Forelimb muscle (tissue), 1 donor: Measurements from ENCODE around the gene CAMTA1. TPM values are rescaled to one million over a fixed set of nuclear protein-coding genes. Genes with fewer than 3 reads are reported as not detected.

Experiments used
- DNase-seq: peaks from one replicate; pipeline ENCODE4 v3.0.0-alpha.2; 2013; ENCODE audit warnings: low read depth
- polyA plus RNA-seq: library from polyadenylated mRNA; unstranded; fragments of 120-200 nt; gene quantifications from one replicate; pipeline ENCODE4 v1.2.1, GENCODE V29; 2013; ENCODE audit not compliant: insufficient read length

Gene CAMTA1
- polyA plus RNA-seq, 1 donor = 43.5 TPM

DNA sequence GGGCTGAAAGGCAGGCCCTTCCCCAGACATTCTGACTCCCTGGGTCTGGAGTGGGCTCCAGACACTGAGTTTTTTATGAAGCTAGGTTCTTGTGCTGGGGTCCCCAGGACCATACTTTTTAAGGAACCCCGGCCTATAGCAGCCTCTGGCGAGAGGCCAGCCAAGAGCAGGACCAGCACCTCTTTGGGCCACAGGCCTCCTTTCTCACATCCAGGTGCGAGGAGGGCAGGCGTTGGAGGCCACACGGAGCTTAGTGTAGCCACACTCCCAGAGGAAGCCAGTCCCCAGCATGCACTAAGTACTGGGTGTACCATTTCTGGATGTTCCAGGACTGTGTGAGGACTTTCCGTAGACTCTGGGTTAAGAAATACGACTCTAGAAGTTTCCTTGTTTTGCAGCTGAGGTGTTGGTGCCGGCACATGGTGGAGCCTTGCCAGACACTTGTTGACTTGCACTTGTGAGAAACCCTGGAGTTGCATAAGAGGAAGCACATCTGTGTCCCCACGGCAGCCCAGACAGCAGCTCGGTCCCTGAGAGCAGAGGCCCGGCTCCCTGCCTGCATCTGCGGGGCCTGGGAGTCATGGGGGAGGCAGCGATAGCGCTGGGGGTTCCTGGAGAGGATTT is 863.6 kb downstream of the CAMTA1 start:
- no peak for DNase-seq

DNA sequence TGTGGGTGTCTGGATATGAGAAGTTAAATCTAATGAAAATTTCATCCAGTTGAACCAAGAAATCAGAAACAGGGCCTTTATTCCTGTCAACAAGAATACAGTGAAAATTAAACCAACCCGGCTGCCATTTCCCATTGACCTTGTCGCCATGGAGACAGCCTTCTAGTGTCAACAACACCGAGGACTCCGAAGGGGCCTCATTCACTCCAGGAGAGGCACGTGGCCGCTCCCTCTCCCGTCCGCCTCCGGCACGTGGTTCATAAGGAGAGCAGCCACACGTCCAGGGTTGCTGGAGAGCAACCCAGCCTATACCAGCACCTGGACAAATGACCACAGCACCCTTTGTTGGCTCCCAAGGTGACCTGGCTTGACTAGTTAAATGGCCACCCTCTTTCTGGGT is 865.5 kb downstream of the CAMTA1 start:
- no peak for DNase-seq

DNA sequence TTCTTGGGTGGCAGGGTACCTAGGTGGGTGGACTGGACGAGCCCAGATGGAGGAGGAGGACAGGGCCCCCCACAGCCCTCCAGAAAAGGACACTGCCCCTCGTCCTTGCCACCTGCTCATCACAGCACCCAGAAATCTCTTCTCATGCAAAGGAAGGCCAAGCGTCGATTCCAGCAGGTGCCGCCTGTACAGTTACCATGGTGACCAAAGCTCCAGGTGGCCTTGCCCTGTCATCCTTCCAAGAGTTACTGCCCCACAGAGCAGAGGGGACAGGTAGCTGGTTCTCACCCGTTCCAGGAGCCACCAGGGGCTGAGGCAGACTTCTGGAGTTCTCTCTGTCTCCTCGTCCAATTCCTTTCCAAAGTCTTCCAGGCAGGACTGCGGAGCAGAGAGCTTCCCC is 865.9 kb downstream of the CAMTA1 start:
- no peak for DNase-seq

DNA sequence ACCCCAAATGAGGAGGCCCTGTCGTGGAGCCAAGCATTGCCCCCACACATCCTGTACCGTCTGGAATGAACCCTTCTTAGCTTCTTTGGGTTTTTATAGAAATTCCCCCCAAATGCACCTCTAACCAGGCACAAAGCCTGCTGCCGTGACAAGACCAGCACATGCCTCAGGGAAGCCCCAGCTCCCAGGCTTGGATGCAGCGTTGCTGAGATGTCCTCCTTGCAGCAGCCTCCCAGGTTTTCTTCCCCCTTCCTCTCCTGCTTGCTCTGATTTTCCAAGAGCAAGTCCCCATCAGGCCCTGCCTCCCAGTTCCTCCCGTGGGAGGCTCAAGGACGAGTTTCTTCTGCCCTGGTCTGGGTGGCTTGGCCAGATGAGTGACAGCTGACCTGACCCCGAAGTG is 866.8 kb downstream of the CAMTA1 start:
- DNase-seq = no peak

DNA sequence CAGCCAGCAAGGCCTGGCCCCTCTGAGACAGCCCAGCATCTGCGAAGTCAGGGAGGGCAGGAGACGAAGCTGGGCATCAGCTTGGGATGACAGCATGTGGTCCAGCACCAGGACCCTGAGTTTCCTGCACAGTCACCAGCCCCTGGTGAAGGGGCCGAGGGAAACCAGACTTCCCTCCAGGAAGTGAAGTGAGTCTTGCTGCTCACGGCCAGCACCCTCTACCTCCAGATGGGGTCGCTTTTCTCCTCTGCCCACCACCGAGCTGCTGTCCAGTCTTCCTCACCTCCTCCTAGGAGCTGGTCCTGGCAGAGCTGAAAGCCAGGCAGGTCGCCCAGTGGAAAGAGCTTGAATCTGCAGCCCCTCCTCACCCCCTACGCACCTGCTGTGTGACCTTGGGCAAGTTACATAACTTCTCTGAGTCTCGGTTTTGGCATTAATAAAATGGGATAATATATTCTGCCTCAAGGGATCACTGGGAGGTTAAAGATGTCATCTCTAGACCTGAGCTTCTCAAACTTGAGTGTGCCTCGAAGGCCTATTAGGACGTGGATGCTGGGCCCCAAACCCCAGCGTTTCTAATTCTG is 867.4 kb downstream of the CAMTA1 start:
- no peak for DNase-seq

DNA sequence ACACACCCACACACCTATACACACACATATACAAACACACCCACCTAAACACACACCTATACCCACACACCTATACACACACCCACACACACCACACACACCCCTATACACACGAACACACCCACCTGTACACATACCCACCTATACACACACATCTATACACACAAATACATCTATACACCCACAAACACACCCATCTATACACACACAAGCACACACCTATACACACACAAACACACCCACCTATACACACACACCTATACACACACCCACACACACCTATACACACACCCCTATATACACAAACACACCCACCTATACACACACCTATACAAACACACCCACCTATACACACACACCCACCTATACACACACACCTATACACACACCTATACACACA is 869.5 kb downstream of the CAMTA1 start:
- DNase-seq = no peak

DNA sequence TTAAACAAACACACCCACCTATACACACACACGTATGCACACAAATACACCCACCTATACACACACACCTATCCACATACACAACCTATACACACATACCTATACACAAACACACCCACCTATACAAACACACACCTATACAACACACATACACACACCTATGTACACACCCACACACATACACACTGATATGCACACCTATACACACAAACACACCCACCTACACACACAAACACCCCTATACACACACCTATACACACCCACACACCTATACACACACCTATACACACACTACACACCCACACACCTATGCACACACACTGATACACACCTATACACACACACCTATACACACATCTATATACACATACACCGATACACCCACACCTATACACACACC is 870.1 kb downstream of the CAMTA1 start:
- DNase-seq = no peak

DNA sequence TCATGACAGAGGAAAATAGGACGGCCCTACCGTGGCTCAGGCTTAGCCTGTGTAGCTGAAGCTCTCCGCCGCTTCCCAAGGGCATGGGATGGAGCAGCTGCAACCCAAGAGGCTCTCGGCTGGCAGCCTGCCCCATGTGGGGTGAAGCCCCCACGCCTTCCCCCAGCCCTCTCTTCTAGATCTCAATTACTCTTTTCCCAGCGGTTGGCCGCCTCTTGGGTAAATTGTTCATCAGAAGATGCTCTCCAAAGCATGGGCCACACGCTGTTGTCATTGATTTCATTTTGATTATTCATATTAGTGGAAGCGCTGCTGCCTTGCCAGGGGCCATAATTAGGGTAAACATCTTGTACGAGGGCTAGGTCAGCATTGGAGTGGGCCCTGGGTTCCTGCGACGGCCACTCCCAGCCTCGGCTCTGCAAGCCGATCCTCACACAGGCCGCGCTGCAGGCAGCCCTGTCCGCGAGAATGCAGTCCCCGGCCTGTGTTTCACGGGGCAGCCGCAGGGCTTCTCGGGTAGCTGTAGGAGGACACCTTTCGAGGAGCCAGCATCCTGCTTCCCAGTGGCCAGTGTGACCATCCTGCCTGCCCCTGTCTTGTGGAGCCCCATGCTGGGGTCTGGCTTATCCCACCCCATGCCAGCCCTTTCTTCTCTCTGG is 871.4 kb downstream of the CAMTA1 start:
- DNase-seq = no peak

DNA sequence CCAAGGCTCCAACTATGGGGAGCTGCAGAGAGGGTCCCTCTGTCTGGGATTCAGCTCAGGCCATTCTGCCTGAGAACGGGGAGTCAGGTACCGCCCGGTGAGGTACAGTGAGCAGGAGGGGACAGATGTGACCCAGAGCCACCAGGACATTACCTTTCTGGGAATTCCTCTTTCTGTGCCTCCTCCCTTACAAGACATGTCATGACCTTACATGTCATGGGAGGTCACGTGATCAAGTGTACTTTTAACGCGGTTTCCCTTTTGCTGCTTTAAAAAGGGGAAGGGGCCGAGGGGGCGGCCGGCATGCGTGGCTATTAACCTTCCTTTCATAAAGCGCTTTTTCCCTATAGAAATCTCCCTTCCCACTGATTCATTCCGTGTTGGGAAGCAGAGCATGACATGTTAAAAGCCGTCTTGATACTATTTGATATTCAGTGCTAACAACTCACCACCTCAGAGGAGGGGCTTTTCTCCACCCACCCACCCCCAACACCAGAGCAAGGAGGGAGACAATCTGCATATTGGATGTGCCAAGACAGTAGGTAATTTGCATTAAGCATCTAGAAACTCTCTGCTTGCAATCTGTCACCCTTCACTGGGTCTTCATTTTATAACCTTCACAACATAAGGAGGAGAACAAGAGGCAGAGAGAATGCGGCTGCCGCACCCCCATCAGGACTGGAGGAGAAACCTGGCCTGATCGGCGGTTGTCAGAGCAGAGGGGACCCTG is 872.2 kb downstream of the CAMTA1 start:
- no peak for DNase-seq

DNA sequence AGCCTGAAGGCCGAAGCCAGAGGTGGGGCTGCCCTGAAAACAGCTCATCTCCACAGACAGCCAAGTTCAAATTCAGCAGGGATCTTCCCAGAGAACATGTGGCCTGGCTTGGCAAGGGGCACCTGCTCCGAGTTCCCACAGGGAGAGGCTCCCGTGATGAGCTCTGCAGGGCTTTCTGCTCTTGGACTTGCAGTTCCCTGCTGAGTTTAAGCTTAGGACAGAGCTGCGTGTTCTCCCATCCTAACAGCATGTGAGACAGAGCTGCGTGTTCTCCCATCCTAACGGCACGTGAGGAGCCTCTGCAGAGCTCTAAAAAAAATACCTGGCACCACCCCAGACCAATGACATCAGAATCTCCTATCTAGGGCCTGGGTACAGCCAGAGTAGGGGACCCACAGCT is 872.8 kb downstream of the CAMTA1 start:
- DNase-seq = no peak

DNA sequence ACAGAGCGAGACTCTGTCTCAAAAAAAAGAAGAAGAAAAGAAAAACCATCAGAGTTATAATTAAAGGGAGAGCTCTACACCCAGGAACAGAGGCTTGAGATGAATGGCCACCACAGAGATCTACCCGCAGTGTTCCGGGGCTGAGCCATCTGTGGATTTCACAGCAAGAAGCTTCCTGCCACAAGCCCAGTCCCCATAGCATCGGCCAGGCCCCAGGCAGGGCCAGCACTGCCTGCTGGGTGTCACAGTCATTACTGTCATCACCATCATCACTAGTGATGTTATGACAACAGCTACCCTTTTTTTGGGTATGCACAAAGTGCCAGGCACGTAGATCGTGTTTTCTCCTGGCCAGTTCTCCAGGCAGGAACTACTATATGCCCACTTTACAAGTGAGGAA is 874.3 kb downstream of the CAMTA1 start:
- DNase-seq = no peak

DNA sequence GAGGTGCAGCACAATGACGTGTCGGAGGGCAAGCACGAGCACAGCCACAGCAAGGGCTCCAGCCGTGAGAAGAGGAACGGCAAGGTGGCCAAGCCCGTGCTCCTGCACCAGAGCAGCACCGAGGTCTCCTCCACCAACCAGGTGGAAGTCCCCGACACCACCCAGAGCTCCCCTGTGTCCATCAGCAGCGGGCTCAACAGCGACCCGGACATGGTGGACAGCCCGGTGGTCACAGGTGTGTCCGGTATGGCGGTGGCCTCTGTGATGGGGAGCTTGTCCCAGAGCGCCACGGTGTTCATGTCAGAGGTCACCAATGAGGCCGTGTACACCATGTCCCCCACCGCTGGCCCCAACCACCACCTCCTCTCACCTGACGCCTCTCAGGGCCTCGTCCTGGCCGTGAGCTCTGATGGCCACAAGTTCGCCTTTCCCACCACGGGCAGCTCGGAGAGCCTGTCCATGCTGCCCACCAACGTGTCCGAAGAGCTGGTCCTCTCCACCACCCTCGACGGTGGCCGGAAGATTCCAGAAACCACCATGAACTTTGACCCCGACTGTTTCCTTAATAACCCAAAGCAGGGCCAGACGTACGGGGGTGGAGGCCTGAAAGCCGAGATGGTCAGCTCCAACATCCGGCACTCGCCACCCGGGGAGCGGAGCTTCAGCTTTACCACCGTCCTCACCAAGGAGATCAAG is 878.3 kb downstream of the CAMTA1 start:
- DNase-seq = no peak

DNA sequence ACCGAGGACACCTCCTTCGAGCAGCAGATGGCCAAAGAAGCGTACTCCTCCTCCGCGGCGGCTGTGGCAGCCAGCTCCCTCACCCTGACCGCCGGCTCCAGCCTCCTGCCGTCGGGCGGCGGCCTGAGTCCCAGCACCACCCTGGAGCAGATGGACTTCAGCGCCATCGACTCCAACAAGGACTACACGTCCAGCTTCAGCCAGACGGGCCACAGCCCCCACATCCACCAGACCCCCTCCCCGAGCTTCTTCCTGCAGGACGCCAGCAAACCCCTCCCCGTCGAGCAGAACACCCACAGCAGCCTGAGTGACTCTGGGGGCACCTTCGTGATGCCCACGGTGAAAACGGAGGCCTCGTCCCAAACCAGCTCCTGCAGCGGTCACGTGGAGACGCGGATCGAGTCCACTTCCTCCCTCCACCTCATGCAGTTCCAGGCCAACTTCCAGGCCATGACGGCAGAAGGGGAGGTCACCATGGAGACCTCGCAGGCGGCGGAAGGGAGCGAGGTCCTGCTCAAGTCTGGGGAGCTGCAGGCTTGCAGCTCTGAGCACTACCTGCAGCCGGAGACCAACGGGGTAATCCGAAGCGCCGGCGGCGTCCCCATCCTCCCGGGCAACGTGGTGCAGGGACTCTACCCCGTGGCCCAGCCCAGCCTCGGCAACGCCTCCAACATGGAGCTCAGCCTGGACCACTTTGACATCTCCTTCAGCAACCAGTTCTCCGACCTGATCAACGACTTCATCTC is 879.1 kb downstream of the CAMTA1 start:
- no peak for DNase-seq

DNA sequence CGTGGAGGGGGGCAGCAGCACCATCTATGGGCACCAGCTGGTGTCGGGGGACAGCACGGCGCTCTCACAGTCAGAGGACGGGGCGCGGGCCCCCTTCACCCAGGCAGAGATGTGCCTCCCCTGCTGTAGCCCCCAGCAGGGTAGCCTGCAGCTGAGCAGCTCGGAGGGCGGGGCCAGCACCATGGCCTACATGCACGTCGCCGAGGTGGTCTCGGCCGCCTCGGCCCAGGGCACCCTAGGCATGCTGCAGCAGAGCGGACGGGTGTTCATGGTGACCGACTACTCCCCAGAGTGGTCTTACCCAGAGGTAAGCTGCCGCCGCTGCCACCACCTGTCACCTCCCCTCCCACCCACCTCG is 879.6 kb downstream of the CAMTA1 start:
- DNase-seq = no peak

DNA sequence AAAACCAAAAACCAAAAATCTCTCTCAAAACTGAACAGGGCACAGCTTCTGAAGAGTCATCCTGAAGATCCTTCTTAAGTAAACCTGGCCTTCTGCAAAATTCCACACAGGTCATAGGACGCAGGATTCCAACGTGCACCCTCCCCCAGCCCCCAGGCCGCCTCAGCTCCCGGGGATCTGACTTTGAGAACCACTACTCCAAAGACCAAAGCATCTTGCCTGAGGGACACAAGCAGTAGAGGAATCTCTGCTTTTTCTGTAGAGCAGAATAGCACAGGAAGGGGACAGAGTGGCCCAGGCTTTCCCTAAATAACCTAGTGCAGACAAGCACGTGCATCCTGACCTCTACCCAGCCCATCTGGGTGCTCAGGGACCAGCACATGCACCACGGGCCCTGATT is 881.0 kb downstream of the CAMTA1 start:
- DNase-seq = no peak

DNA sequence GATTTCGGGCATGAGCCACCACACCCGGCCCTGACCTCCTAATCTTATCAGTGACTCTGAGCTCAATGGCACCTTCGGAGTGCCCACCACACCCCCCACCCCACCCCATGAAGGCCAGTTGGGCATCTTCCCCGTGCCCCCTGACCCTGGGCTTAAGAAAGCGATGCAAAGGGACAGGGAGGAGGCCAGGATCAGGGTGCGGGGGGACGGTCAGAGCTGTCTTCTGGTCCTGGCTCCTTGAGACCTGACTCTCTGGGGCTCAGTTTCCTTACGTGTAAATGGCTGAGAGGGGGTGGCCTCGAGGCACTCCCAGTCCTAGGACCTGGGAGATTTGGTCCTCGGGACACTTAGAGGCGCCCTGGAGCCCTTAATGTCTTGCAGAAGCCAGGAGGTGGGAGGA is 881.9 kb downstream of the CAMTA1 start:
- DNase-seq = no peak

DNA sequence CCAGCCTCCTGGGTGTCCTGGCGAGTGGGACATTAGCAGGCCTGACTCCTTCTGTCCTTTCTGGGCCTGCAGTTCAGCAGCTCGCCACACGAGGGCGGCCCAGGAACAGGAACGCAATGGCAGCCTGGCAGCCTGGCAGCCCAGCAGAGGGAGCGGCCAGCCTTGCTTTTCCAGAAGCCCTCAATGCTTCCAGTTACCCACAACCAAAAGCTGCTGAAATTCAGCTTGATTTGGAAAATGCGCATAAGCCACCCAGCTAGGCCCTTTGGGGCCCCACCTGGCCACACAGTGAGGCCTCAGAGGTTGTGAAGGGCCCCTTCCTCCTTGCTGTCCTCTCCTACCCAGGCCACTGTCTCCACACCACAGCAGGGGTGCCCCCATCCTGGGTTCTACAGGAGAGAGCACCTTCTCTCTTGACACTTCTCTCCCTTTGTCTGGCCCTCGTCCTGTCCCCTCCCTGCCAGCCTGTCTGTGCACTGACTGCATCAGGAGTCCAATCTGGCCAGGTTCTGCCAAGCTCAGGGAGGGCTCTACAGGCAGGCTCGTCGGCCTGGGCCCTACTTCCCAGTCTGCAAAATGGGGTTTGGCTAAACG is 882.5 kb downstream of the CAMTA1 start:
- DNase-seq = no peak

DNA sequence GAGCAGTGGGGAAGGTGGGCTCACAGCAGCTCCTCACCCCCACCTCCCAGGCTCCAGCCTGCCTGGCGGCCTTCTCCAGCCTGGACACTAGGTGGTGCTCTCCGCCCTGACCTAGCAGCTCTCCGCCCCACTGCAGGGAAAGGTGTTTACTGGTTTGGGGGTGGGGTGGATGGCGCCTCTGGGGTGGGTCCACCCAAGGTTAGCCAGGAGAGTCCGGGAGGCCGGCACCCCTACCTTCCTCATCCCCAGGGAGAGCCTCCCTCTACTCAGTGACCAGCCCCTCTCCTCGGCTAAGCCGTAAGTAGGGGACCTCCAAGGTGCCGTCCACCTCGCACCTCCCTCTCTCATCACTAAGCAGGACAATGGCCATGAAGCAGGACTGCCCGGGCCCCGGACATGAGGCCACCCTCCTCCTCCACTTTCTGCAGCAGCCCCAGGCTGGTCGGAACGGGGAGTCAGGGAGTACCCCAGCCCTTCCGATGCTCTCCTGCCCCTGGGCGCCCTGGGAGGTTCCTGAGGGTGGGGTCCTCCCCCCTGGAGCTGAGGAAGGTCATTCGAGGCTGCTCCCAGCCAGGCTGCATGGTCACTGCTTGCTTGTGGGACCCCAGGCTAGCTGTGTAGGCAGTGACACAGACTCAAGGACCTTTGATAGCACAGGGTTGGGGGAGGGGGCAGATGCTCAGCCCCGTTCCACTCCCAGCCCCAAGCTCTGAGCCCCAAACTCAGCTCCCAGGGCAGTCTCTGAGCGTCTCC is 884.5 kb downstream of the CAMTA1 start:
- DNase-seq = no peak

DNA sequence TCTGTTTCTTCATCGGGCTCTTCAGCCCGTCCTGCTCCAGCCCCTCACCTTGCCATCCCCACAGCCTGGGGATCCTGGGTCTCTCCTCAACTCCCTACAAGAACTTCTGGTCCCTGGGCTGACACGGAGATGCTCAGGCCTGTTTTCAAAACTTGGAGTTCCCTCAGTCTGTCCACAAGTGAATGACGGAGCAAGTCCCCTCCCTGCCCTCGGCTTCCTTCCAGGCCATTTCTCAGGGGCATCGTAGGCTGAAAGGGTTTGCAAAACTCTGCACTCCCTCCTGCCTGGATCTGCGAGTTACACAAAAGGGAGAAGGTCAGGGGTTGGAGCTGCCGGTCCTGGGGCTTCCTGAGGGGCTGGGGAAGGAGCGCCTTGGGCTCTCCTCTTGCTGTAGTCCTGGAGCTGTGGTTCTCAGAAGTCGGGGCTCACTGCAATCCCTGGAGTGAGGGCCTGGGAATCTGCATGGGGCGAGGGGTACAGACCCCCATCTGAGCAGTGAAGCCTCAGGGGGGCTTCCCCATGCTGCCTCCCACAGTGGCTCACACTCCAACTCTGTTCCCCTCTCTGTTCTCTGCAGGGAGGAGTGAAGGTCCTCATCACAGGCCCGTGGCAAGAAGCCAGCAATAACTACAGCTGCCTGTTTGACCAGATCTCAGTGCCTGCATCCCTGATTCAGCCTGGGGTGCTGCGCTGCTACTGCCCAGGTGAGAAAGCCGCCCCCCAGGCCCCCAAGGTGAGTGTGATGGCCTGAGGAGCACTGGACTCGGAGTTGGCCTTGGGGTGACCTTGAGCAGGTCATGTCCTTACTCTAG is 885.3 kb downstream of the CAMTA1 start:
- DNase-seq = peak; percentile 26

DNA sequence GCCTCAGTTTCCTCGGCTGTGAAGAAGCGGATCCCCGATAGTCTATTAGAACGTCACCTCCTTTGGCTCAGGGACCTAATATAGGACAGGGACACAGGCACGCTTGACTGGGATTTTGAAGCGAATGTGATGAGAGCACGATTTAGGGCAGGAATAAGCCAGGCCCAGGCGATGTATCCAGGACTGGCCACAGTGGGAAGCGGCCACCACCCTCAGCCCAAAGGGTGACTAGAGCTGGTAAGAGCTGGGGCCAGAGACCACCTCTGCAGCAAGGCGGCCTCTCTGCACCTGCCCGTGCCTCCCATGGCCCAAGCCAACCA is 885.9 kb downstream of the CAMTA1 start:
- no peak for DNase-seq
